Fibroblast of lung (primary cell): ENCODE data around the gene WNT7A.

Experiments
- CTCF ChIP-seq, 2 donors: IDR thresholded peaks in 1 of 2; conservative IDR thresholded peaks in 1 of 2; 1 replicate in 1 of 2; 2 replicates in 1 of 2; pipeline ENCODE4 v1.5.1; 2011 to 2012; ENCODE audit warnings: low read length in 2 of 2, control low read depth in 1 of 2, inconsistent platforms in 1 of 2, low read depth in 1 of 2, mild to moderate bottlenecking in 1 of 2
- EZH2 ChIP-seq: IDR thresholded peaks from 2 replicates; pipeline ENCODE4 v1.5.1; 2012; ENCODE audit warnings: low read length, control low read depth, mild to moderate bottlenecking; ENCODE audit errors: missing control alignments

GRCh38 chr3:13781417-13781816, 98.5 kb downstream of the WNT7A start:
- TF ChIP-seq EZH2 (no peak), CTCF (conservative IDR thresholded peaks at IDR 0.05 in 1 of 2, IDR thresholded peaks at IDR 0.05 in 1 of 2; ENCODE audit: low read depth in 1 of 2, low read length in 2 of 2) (no peak)
